ENCODE results near the gene FOXP1.

- TF ChIP-seq CTCF (IDR thresholded peaks at IDR 0.05; ENCODE audit: low read length) = no peak
- no peak for TF ChIP-seq EZH2 (IDR thresholded peaks at IDR 0.05; ENCODE audit: borderline replicate concordance, low read length)
These were observed 523.0 kb downstream of the FOXP1 start for GRCh38 chr3:71060536-71060935.
